Effector memory CD4-positive, alpha-beta T cell (primary cell): Measurements from ENCODE around the gene RIPK3.

ENCODE experiments used
- DNase-seq, 3 donors: peaks; one replicate each; pipeline ENCODE4 v3.0.0-alpha.2; 2020
- H3K27ac ChIP-seq: 2 replicates; pipeline ENCODE4 v1.7.0; 2013; ENCODE audit warnings: mild to moderate bottlenecking, low read length, moderate library complexity; ENCODE audit not compliant: insufficient read depth, poor library complexity, severe bottlenecking
- H3K27me3 ChIP-seq: replicated peaks from 2 replicates; pipeline ENCODE4 v1.7.0; 2013; ENCODE audit warnings: mild to moderate bottlenecking, low read length; ENCODE audit not compliant: insufficient read depth, control insufficient read depth, poor library complexity, severe bottlenecking
- H3K36me3 ChIP-seq: 2 replicates; pipeline ENCODE4 v1.7.0; 2013; ENCODE audit warnings: mild to moderate bottlenecking, low read length, moderate library complexity; ENCODE audit not compliant: control insufficient read depth, insufficient read depth
- H3K4me1 ChIP-seq: 2 replicates; pipeline ENCODE4 v1.7.0; 2013; ENCODE audit warnings: low read length, mild to moderate bottlenecking; ENCODE audit not compliant: control insufficient read depth, insufficient read depth, poor library complexity, severe bottlenecking
- H3K4me3 ChIP-seq: 2 replicates; pipeline ENCODE4 v1.7.0; 2013; ENCODE audit warnings: low read length, low read depth, mild to moderate bottlenecking; ENCODE audit not compliant: insufficient read depth, poor library complexity, severe bottlenecking
- H3K9me3 ChIP-seq: 2 replicates; pipeline ENCODE4 v1.7.0; 2013; ENCODE audit warnings: mild to moderate bottlenecking, low read length, moderate library complexity; ENCODE audit not compliant: control insufficient read depth

RIPK3 gene

DNA sequence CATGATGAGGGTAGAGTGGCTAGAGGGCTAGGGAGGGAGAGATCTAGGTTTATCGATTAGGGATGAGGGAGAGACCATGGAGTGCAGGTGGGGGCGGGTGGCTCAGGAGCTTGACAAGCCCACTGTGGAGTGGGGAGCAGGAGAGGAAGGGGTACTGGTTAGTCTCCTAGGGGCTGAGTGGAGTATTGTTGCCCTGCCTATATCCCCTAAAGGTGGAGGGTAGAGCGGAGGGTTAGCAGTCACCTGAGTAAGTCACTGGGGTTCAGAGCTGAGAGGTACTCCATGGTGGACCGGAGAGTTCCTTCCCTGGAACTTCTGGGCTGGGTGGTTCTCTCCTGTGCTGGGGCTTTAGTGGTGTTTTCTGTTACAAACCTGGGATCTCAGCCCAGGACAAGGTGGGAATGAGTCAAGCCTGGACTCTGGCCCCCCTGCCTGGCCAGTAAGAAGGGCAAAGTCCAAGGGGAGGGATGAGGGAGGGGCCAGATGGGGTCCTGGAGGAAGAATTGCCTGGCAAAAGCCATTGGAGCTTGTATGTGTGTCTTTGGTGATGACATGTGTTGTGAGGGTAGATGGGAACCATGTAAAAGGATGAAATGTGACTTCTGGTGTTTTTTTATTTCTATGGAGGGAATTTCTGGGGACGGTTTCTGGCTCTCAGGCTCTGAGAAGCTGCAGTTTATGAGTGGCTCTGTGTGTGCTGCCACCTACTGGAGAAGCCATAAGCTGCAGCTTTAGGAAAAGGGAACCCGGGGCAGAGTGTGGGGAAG lies 32.0 kb downstream of the RIPK3 start, which contains the start of gene CIDEB:
Gene CIDEB (minus strand): TSS at position 403 of the 767 bp plus-strand sequence. CDS start 119 bp downstream, at position 284.
- peak within 1 kb of the TSS; percentile 25 for H3K27ac ChIP-seq
- no peaks in the 10 kb centered on the region for H3K9me3 ChIP-seq
- H3K4me1 ChIP-seq, result peaks cover 35% of the 10 kb centered on the region
- no peaks in the 10 kb centered on the region for H3K27me3 ChIP-seq
- H3K4me3 ChIP-seq, result no peak within 1 kb of the TSS
- peaks cover 49% of the 10 kb centered on the region for H3K36me3 ChIP-seq
- peak in 2 of 3 donors; percentile 31 to 52 for DNase-seq

DNA sequence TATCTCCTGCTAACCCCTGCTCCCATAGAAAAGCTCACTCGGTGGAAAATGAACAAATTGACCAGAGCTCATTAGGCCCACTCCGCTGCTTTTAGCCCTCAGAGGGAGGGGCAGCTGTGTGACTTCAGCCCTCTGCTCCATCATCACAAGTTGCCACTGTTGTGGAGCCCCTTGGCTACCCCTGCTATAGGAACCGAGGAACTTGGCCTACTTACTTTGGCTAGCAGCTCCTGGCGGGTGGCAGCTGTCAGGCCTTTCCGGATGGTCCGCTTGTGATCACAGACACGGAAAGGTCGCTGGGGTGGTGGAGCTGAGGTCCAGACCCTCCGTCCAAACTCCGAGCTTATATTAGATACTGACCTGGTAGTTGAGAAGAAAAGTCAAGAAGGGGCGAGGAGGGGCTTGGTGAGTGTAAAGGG lies 32.6 kb downstream of the RIPK3 start:
- no peak for DNase-seq

DNA sequence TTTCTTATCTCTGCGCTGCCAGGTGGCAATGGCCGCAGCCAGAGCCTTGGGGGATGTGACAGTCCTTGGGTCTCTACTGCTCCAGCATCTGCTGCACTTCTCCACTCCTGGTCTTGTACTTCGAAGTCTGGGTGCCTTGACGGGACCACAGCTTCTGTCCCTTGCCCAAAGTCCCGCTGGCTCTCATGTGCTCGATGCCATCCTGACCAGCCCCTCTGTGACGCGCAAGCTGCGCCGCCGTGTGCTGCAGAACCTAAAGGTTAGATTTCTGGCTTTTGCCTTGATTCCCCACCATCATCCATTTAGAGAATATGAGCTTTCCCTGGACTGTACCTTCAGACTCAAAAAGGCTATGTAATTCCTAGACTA lies 35.8 kb downstream of the RIPK3 start:
- DNase-seq, result no peak
- no peak overlapping the region for H3K4me3 ChIP-seq
- H3K27me3 ChIP-seq, result no peaks in the 10 kb centered on the region
- H3K4me1 ChIP-seq, result peaks cover 16% of the 10 kb centered on the region
- H3K9me3 ChIP-seq, result no peaks in the 10 kb centered on the region
- H3K27ac ChIP-seq, result no peak overlapping the region
- H3K36me3 ChIP-seq, result peaks cover 60% of the 10 kb centered on the region

More for the DNA sequence above, 32.6 kb downstream of the RIPK3 start:
- Histone ChIP-seq H3K4me1 (peaks cover 29% of the 10 kb centered on the region), H3K27ac (no peak overlapping the region), H3K9me3 (no peaks in the 10 kb centered on the region), H3K27me3 (no peaks in the 10 kb centered on the region), H3K36me3 (peaks cover 55% of the 10 kb centered on the region), H3K4me3 (no peak overlapping the region)

DNA sequence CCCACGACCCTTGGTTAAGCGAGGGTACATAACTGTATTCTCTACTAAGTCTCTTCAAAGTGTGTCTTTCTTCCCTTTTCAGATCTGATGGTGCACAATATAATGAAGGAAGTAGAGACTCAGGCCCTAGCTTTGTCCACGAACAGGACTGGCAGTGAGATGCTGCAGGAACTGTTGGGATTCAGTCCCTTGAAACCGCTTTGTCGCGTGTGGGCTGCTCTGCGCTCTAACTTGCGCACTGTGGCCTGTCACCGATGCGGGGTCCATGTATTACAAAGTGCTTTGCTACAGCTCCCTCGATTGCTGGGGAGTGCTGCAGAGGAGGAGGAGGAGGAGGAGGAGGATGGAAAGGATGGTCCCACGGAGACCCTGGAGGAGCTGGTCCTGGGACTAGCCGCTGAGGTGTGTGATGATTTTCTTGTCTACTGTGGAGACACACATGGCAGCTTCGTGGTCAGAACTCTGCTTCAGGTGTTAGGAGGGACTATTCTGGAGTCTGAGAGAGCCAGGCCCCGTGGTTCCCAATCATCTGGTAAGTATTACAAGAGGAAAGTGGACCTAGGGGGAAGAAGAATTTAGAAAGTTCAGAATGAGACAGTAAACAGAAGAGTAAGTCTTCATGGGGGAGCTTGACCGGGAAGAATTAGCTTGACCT lies 39.3 kb downstream of the RIPK3 start:
- Histone ChIP-seq H3K9me3 (no peaks in the 10 kb centered on the region), H3K4me1 (peaks cover 24% of the 10 kb centered on the region), H3K27ac (peak overlapping the region; percentile 86), H3K36me3 (peaks cover 49% of the 10 kb centered on the region), H3K27me3 (no peaks in the 10 kb centered on the region), H3K4me3 (peak overlapping the region; percentile 69)
- no peak for DNase-seq

DNA sequence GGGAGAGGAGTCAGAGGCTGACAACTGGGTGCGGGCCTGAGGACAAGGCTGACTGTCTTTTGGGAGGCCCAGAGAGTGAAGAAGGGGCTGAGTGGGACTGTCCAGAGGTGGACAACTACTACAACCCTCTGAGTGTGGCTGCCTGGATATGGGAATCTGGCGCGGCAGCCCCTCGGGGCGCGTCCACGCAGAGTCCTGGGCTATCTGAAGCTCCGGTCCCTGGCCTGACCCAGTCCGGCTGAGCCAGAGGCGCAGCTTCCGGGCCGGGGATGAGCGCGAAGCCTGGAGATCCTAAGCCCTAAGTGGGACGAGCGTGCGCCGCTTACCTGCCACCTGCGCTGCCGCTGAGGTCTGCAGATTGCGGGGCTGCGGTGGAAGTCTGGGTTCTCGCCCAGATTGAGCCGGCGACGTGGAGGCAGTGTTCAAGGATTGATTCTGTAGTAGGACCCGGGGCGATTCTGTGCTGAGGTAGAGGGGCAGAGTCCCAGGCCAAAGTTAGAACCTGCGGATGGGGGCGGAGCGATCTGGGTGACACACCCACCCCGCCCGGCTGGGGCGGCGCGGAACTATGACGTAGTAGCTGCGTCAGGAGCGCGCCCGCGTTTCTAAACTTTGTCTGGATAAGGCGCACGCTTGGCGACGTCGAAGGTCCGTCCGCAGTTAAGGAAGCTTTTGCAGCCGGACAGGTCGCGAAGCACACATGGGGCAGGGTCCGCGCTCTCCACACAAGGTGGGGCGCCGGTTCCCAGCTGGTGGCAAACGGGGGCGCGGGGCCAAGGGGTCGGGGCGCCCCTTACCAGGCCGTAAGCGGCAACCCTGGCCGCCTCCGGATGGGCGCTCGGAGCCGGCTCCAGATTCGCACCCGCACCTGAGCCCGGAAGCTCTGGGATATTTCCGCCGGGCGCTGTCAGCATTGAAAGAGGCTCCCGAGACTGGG lies 40.3 kb downstream of the RIPK3 start, which contains the start of the genes DHRS1 and NOP9:
Gene DHRS1 (minus strand): TSS at position 526 of the 937 bp plus-strand sequence. CDS start 674 bp downstream, outside the sequence.
Gene NOP9 (plus strand): TSS at position 596 of the 937 bp plus-strand sequence. CDS start 105 bp downstream, at position 701.
- H3K9me3 ChIP-seq, result no peaks in the 10 kb centered on the region
- H3K27me3 ChIP-seq, result no peaks in the 10 kb centered on the region
- H3K36me3 ChIP-seq, result peaks cover 46% of the 10 kb centered on the region
- H3K4me1 ChIP-seq, result peaks cover 24% of the 10 kb centered on the region
- DNase-seq, result peak; percentile 86 to 88 (median 87)
- H3K27ac ChIP-seq, result peak within 1 kb of the TSS; percentile 86
- peak within 1 kb of the TSS; percentile 69 for H3K4me3 ChIP-seq

DNA sequence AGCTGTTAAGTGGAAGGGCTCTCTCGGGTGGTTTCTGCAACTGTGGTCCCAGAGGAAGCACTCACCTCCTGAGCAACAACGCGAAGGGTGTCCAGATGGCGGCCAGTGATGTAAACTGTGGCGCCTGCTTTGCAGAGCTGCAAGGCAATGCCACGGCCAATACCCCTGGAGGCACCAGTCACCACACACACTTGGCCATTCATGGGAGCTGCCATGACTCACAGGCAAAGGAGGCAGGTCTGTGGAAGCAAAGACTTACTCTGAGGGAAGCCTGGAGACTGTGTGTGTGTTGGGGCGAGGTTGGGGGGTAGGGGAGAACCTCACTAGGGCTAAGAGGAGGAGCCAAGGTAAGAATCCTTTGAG lies 40.9 kb downstream of the RIPK3 start:
- no peak for DNase-seq
- Histone ChIP-seq H3K27me3 (no peaks in the 10 kb centered on the region), H3K27ac (peak overlapping the region; percentile 86), H3K9me3 (no peaks in the 10 kb centered on the region), H3K36me3 (peaks cover 40% of the 10 kb centered on the region), H3K4me1 (peaks cover 24% of the 10 kb centered on the region), H3K4me3 (peak overlapping the region; percentile 69)

DNA sequence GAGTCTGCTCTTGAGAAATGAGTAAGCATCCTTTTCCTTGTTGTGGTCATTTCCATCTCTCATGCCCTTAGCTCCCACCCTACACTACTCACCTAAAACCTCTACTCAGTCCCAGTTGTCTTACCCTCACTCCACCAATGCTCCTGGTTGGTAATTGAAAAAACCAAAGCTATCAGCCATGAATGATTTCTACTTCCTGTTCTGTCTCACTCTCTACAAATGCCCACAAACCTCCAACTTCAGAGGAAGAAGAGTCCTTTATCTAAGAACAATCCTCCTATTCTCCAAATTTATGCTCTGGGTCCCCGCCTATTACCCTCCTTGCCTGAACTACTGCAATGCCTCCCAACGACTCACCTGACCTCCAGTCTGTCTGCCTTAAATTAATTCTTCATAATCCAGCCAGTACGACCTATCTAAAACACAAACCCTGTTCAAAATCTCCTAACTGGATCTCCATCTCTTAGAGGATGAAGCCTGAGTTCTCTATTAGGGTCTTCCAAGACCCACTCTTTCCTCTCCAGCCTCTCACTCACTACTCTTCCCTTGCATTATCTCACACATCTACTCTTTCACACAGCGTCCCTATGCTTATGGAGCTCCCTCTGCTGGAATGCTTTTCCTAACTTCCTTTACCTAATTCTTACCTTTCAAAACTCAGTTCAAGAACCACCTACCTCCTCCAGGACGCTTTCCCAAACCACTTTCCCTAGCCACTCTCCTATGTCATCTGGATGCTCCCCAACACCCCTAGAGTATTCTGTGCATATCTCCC lies 42.4 kb downstream of the RIPK3 start:
- DNase-seq, result no peak
- H3K36me3 ChIP-seq, result peaks cover 29% of the 10 kb centered on the region
- peak overlapping the region; percentile 29 for H3K27ac ChIP-seq

DNA sequence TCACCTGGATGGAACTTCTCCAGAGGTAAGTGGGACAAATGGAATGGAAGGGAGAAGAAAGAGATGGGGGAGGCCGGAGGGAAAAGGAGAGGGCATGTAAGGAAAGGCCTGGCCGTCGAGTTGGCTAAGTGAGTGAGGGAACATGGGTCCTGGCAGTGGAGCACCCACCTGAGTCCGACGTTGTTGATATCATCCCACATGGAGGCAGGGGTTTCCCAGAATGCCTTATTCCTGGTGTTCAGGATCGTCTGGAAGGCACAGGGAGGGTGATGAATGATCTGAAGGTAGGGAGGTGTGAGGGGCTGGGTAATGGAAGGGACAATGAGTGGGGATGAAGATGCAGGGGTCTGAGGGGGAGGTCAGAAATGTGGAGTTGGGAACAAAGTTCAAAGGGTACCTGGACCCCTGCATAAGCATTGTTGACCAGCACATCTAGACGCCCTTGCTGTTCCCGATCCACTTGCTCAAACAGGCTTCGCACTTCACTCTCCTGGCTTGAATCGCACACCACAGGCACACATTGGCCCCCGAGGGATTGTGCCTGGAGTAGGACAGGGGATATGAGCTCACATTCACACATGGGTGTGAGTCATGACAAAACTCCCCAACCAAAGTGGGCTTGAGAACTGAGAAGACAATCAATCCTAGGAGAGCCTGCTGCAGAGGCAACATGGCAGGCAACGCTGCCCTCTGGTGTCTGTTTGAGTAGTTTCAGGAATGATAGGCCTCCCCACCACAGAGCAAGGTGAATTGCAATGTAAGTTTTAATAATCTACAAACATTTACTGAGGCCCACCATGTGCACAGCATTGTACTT lies 43.2 kb downstream of the RIPK3 start:
- H3K4me3 ChIP-seq, result no peak overlapping the region
- H3K36me3 ChIP-seq, result peaks cover 31% of the 10 kb centered on the region
- H3K27me3 ChIP-seq, result no peaks in the 10 kb centered on the region
- peak overlapping the region; percentile 45 for H3K27ac ChIP-seq
- H3K9me3 ChIP-seq, result no peaks in the 10 kb centered on the region
- H3K4me1 ChIP-seq, result peaks cover 24% of the 10 kb centered on the region
- peak; percentile 58 to 59 (median 58) for DNase-seq

More for the DNA sequence above, 42.4 kb downstream of the RIPK3 start:
- Histone ChIP-seq H3K9me3 (no peaks in the 10 kb centered on the region), H3K27me3 (no peaks in the 10 kb centered on the region), H3K4me1 (peaks cover 24% of the 10 kb centered on the region), H3K4me3 (no peak overlapping the region)
